H1 (cell line): ENCODE data around the gene SH3D19. TPM values are rescaled to one million over a fixed set of nuclear protein-coding genes. Genes with fewer than 3 reads are reported as not detected.

ENCODE experiments used
- CBX5 ChIP-seq: fragments of 300-800, 300-1000 bp; sonication (generic); IDR thresholded peaks from 2 replicates; pipeline ENCODE4 v1.7.1; 2016; ENCODE audit warnings: antibody characterized with exemption, low read length, low read depth
- EZH2 ChIP-seq: fragments of 200-600 bp; sonication (generic); IDR thresholded peaks from 2 replicates; pipeline ENCODE4 v1.7.1; 2012; ENCODE audit warnings: low read depth, mild to moderate bottlenecking, moderate library complexity, low read length, inconsistent platforms; ENCODE audit not compliant: severe bottlenecking
- POLR2AphosphoS5 ChIP-seq: IDR thresholded peaks from 2 replicates; pipeline ENCODE4 v1.6.1; 2011; ENCODE audit warnings: low read depth, low read length
- POU5F1 ChIP-seq: IDR thresholded peaks from 2 replicates; pipeline ENCODE4 v1.6.1; 2011; ENCODE audit warnings: low read depth, mild to moderate bottlenecking, low read length, moderate library complexity
- RFX5 ChIP-seq: IDR thresholded peaks from 2 replicates; pipeline ENCODE4 v1.6.1; 2011; ENCODE audit warnings: low read depth, low read length, improper control_type of control experiment, borderline replicate concordance
- SIN3A ChIP-seq, 2 experiments: IDR thresholded peaks in 1 of 2; conservative IDR thresholded peaks in 1 of 2; 2 replicates each; pipeline ENCODE4 v1.6.1; 2011 to 2012; ENCODE audit warnings: low read length in 2 of 2, improper control_type of control experiment in 1 of 2, low read depth in 1 of 2, mild to moderate bottlenecking in 1 of 2
- polyA plus RNA-seq, 7 experiments: library from polyadenylated mRNA; depleted of rRNA in 3 of 7; stranded (reverse) in 5 of 7; unstranded in 2 of 7; fragments of >200 nt in 5 of 7; fragments of 200-250 nt in 2 of 7; gene quantifications; 1 replicate in 5 of 7; 2 replicates in 1 of 7; 4 replicates in 1 of 7; pipeline versions ENCODE4 v1.2.1 to v1.2.3, GENCODE V29; 2011 to 2013; ENCODE audit warnings: missing spikeins in 2 of 7, mixed read lengths in 2 of 7
- total RNA-seq: library from RNA; stranded (reverse); fragmentation: NEBNext Ultra II Directional; extraction: Animal tissue kit (Norgen Biotek cat#: 25700); gene quantifications from 2 replicates; pipeline ENCODE4 v1.2.1, GENCODE V29; 2021

Gene SH3D19
- total and polyA plus RNA-seq, 2 of the 8 experiments (the other 6 are each of a cell fraction or from before 2014, with no cell fraction given), result 11.7 to 51.3 TPM

GRCh38 chr4:151206241-151207005 is 119.0 kb downstream of the SH3D19 start (continued):
- no peak for TF ChIP-seq SIN3A (conservative IDR thresholded peaks at IDR 0.05 in 1 of 2, IDR thresholded peaks at IDR 0.05 in 1 of 2; ENCODE audit: low read depth in 1 of 2, low read length in 2 of 2)
- TF ChIP-seq CBX5, result no peak
- no peak for TF ChIP-seq POU5F1
- TF ChIP-seq RFX5, result no peak
- TF ChIP-seq POLR2AphosphoS5, result no peak
- TF ChIP-seq EZH2, result no peak
